ENCODE data around the gene RYR2.

- TF ChIP-seq ZNF565 (CRISPR knock-in tag; conservative IDR thresholded peaks at IDR 0.05; ENCODE audit: low read depth) (no peak), SNAI2 (CRISPR knock-in tag; IDR thresholded peaks at IDR 0.05) (no peak), ESRRG (CRISPR knock-in tag; IDR thresholded peaks at IDR 0.05) (no peak), ZFP30 (CRISPR knock-in tag; IDR thresholded peaks at IDR 0.05) (no peak), ZNF8 (CRISPR knock-in tag; IDR thresholded peaks at IDR 0.05) (no peak), RARB (CRISPR knock-in tag; IDR thresholded peaks at IDR 0.05) (no peak), GLIS3 (CRISPR knock-in tag; IDR thresholded peaks at IDR 0.05) (no peak), ZC3H10 (CRISPR knock-in tag; IDR thresholded peaks at IDR 0.05) (no peak), ARNTL (CRISPR knock-in tag; IDR thresholded peaks at IDR 0.05; ENCODE audit: borderline replicate concordance, low read depth) (no peak), ZNF70 (CRISPR knock-in tag; IDR thresholded peaks at IDR 0.05) (no peak)
- TF ChIP-seq, protein P1, sequence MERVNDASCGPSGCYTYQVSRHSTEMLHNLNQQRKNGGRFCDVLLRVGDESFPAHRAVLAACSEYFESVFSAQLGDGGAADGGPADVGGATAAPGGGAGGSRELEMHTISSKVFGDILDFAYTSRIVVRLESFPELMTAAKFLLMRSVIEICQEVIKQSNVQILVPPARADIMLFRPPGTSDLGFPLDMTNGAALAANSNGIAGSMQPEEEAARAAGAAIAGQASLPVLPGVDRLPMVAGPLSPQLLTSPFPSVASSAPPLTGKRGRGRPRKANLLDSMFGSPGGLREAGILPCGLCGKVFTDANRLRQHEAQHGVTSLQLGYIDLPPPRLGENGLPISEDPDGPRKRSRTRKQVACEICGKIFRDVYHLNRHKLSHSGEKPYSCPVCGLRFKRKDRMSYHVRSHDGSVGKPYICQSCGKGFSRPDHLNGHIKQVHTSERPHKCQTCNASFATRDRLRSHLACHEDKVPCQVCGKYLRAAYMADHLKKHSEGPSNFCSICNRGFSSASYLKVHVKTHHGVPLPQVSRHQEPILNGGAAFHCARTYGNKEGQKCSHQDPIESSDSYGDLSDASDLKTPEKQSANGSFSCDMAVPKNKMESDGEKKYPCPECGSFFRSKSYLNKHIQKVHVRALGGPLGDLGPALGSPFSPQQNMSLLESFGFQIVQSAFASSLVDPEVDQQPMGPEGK (CRISPR knock-in tag; IDR thresholded peaks at IDR 0.05; ENCODE audit: borderline replicate concordance): no peak
These were observed 532.6 kb downstream of the RYR2 start for GRCh38 chr1:237574536-237574935.
